ENCODE results near the gene NIM1K. TPM values are rescaled to one million over a fixed set of nuclear protein-coding genes. Genes with fewer than 3 reads are reported as not detected.
"Not testable (repeated sequence)": the region's sequence is repeated elsewhere in the genome, so short reads cannot be mapped to it uniquely, and the experiment has no call there.

Gene NIM1K
- total RNA-seq, 1 donor from 2014 or later: 0.58 TPM

GRCh38 chr5:43279548-43280274 is 87.7 kb downstream of the NIM1K start:
- DNase-seq (ENCODE audit: low spot score): no peak

GRCh38 chr5:43281840-43282658 is 90.0 kb downstream of the NIM1K start:
- no peak for DNase-seq (ENCODE audit: low spot score)

GRCh38 chr5:43286623-43287022 is 94.6 kb downstream of the NIM1K start:
- DNase-seq (ENCODE audit: low spot score): no peak

- DNase-seq (ENCODE audit: low spot score): no peak
Observed at GRCh38 chr5:43287493-43287892, 95.5 kb downstream of the NIM1K start.

GRCh38 chr5:43288269-43288831 is 96.3 kb downstream of the NIM1K start:
- no peak for DNase-seq (ENCODE audit: low spot score)

GRCh38 chr5:43290726-43291125 is 98.7 kb downstream of the NIM1K start:
- no peak for DNase-seq (ENCODE audit: low spot score)

GRCh38 chr5:43294226-43294625 is 102.2 kb downstream of the NIM1K start:
- no peak for DNase-seq (ENCODE audit: low spot score)

GRCh38 chr5:43295202-43295601 is 103.2 kb downstream of the NIM1K start:
- DNase-seq (ENCODE audit: low spot score): no peak

GRCh38 chr5:43296835-43297234 is 104.8 kb downstream of the NIM1K start:
- DNase-seq (ENCODE audit: low spot score): no peak

GRCh38 chr5:43298443-43298842 is 106.4 kb downstream of the NIM1K start:
- DNase-seq (ENCODE audit: low spot score): no peak

- DNase-seq (ENCODE audit: low spot score): no peak
Observed at GRCh38 chr5:43300112-43300511, 108.1 kb downstream of the NIM1K start.

- no peak for DNase-seq (ENCODE audit: low spot score)
Observed at GRCh38 chr5:43301653-43302091, 109.6 kb downstream of the NIM1K start.

- no peak for DNase-seq (ENCODE audit: low spot score)
Observed at GRCh38 chr5:43302481-43302880, 110.5 kb downstream of the NIM1K start.

GRCh38 chr5:43303242-43303641 is 111.2 kb downstream of the NIM1K start:
- no peak for DNase-seq (ENCODE audit: low spot score)

- no peak for DNase-seq (ENCODE audit: low spot score)
Observed at GRCh38 chr5:43304525-43304924, 112.5 kb downstream of the NIM1K start.

GRCh38 chr5:43305948-43306565 is 114.0 kb downstream of the NIM1K start:
- no peak for DNase-seq (ENCODE audit: low spot score)

- not testable (repeated sequence) for DNase-seq (ENCODE audit: low spot score)
Observed at GRCh38 chr5:43306954-43307353, 114.9 kb downstream of the NIM1K start.

- no peak for DNase-seq (ENCODE audit: low spot score)
Observed at GRCh38 chr5:43309122-43309521, 117.1 kb downstream of the NIM1K start.

GRCh38 chr5:43309637-43310036 is 117.6 kb downstream of the NIM1K start:
- DNase-seq (ENCODE audit: low spot score): no peak

- DNase-seq (ENCODE audit: low spot score): no peak
Observed at GRCh38 chr5:43312076-43312661, 120.1 kb downstream of the NIM1K start.

GRCh38 chr5:43312699-43313034 is 120.6 kb downstream of the NIM1K start:
- DNase-seq (ENCODE audit: low spot score): no peak
